Stimulated activated naive CD8-positive, alpha-beta T cell treated with anti-CD3 and anti-CD28 coated beads, Interleukin-15, Interleukin-2, amounts not matched to agents 100 ng/mL and 50 ng/mL, for 24 hours (primary cell): ENCODE measurements around the gene SPATA31D3.
"Not testable (repeated sequence)": the region's sequence is repeated elsewhere in the genome, so short reads cannot be mapped to it uniquely, and the experiment has no call there.

Experiments used
- H3K27ac Mint-ChIP-seq: one replicate; pipeline ENCODE4 v1.8.0; 2021; ENCODE audit warnings: mild to moderate bottlenecking, mixed read lengths
- H3K27me3 Mint-ChIP-seq: one replicate; pipeline ENCODE4 v1.8.0; 2021; ENCODE audit warnings: mixed read lengths
- H3K36me3 Mint-ChIP-seq: one replicate; pipeline ENCODE4 v1.8.0; 2021; ENCODE audit warnings: low read depth, mixed read lengths
- H3K4me1 Mint-ChIP-seq: one replicate; pipeline ENCODE4 v1.8.0; 2021; ENCODE audit warnings: low read depth, mixed read lengths
- H3K4me3 Mint-ChIP-seq: one replicate; pipeline ENCODE4 v1.8.0; 2021; ENCODE audit warnings: mild to moderate bottlenecking, mixed read lengths
- H3K9me3 Mint-ChIP-seq: one replicate; pipeline ENCODE4 v1.8.0; 2021; ENCODE audit warnings: mixed read lengths

SPATA31D3 gene

DNA sequence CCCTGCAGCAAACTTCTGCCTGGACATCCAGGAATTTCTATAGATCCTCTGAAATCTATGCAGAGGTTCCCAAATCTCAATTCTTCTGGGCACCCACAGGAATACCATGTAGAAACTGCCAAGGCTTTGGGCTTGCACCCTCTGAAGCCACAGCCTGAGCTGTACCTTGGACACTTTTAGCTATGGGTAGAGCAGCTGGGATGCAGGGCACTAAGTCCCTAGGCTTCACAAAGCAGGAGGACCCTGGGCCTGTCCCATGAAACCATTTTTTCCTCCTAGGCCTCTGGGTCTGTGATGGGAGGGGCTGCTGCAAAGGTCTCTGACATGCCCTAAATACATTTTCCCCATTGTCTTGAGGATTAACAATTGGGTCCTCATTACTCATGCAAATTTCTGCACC lies 12.3 kb downstream of the SPATA31D3 start:
- Mint-ChIP-seq H3K27me3 (no peaks in the 10 kb centered on the region), H3K36me3 (peaks cover 3% of the 10 kb centered on the region)

GRCh38 chr9:81964218-81965171 lies 21.2 kb downstream of the SPATA31D3 start:
- peaks cover 5% of the 10 kb centered on the region for H3K27me3 Mint-ChIP-seq
- no peaks in the 10 kb centered on the region for H3K4me1 Mint-ChIP-seq
- no peaks in the 10 kb centered on the region for H3K36me3 Mint-ChIP-seq
- no peak overlapping the region for H3K27ac Mint-ChIP-seq
- no peak overlapping the region for H3K4me3 Mint-ChIP-seq
- H3K9me3 Mint-ChIP-seq: peaks cover 4% of the 10 kb centered on the region

More for the DNA sequence above, 12.3 kb downstream of the SPATA31D3 start:
- Mint-ChIP-seq H3K27ac (no peak overlapping the region), H3K9me3 (peaks cover 34% of the 10 kb centered on the region), H3K4me1 (no peaks in the 10 kb centered on the region), H3K4me3 (no peak overlapping the region)

DNA sequence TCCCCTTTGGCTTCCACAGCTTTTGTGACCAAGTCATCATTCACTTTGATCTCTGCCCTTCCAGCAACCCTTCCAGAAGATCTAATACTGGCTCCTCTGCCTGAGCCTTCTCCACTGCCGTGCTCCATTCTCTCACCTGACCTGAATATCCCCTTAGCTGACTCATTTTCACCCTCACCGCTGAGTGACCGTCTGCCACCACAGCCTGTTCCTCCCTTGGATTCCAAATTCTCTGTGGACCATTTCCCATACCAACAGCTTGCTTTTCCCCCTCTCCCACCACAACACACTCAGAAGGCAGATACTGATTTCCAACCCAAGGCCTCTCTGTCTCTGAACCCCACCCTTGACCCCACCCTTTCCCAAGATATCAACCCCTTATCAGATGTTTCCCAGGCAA lies 24.7 kb downstream of the SPATA31D3 start:
- no peak overlapping the region for H3K27ac Mint-ChIP-seq
- H3K9me3 Mint-ChIP-seq: peaks cover 12% of the 10 kb centered on the region
- H3K4me3 Mint-ChIP-seq: no peak overlapping the region
- no peaks in the 10 kb centered on the region for H3K4me1 Mint-ChIP-seq
- peaks cover 5% of the 10 kb centered on the region for H3K27me3 Mint-ChIP-seq
- H3K36me3 Mint-ChIP-seq: no peaks in the 10 kb centered on the region

GRCh38 chr9:81969971-81970370 lies 26.7 kb downstream of the SPATA31D3 start:
- Mint-ChIP-seq H3K27ac (no peak overlapping the region), H3K36me3 (no peaks in the 10 kb centered on the region), H3K4me1 (no peaks in the 10 kb centered on the region), H3K27me3 (peaks cover 5% of the 10 kb centered on the region), H3K9me3 (peaks cover 15% of the 10 kb centered on the region), H3K4me3 (no peak overlapping the region)

GRCh38 chr9:81971727-81972126 lies 28.4 kb downstream of the SPATA31D3 start:
- Mint-ChIP-seq H3K4me3 (no peak overlapping the region), H3K27me3 (peaks cover 5% of the 10 kb centered on the region), H3K9me3 (peaks cover 23% of the 10 kb centered on the region), H3K4me1 (no peaks in the 10 kb centered on the region), H3K36me3 (no peaks in the 10 kb centered on the region), H3K27ac (no peak overlapping the region)

DNA sequence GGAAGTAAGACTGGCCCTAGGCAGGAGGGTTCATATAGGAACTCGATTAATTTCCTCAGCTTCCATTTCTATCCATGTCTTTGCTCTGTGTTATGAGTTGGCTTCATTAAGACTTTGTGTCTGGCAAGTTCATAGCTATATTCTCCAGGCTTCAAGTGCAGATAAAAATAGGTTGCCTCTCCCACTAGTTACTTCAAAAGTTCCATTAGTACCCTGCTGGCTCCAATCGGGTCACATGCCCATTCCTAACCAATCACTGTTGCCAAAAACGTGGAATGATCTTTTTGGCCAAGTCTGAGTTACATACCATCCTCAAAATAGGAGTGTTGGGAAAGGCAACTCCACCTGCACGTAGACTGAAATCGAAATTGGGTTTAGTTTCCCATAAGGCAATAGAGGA lies 31.5 kb downstream of the SPATA31D3 start:
- Mint-ChIP-seq H3K27ac (no peak overlapping the region), H3K4me3 (no peak overlapping the region), H3K36me3 (no peaks in the 10 kb centered on the region), H3K9me3 (peaks cover 19% of the 10 kb centered on the region), H3K4me1 (no peaks in the 10 kb centered on the region), H3K27me3 (no peaks in the 10 kb centered on the region)

GRCh38 chr9:81976351-81976750 lies 33.1 kb downstream of the SPATA31D3 start:
- Mint-ChIP-seq H3K4me3 (no peak overlapping the region), H3K27ac (no peak overlapping the region), H3K36me3 (no peaks in the 10 kb centered on the region), H3K9me3 (peaks cover 11% of the 10 kb centered on the region), H3K4me1 (no peaks in the 10 kb centered on the region), H3K27me3 (no peaks in the 10 kb centered on the region)

GRCh38 chr9:81979196-81979595 lies 35.9 kb downstream of the SPATA31D3 start:
- no peak overlapping the region for H3K4me3 Mint-ChIP-seq
- no peaks in the 10 kb centered on the region for H3K4me1 Mint-ChIP-seq

DNA sequence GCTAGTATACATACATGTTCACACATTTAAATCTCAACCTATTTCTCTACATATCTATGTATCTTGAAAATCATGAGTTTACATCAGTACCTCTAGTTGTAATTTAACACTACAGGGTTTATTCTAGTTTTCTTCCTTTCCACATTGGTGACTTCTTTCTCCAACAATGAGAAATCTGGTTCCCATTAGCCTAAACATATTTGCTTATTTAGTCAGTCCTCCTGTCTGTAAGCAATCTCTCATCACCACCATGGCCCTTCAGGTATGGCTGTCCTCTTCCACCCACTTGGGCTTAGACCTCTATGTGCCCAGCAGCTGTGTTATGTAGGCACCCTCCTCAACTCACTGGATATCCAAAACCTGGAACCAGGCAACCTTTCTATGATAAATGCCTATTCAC lies 37.3 kb downstream of the SPATA31D3 start:
- peaks cover 5% of the 10 kb centered on the region for H3K9me3 Mint-ChIP-seq
- no peaks in the 10 kb centered on the region for H3K4me1 Mint-ChIP-seq
- H3K27me3 Mint-ChIP-seq: no peaks in the 10 kb centered on the region
- no peak overlapping the region for H3K27ac Mint-ChIP-seq
- no peak overlapping the region for H3K4me3 Mint-ChIP-seq
- H3K36me3 Mint-ChIP-seq: no peaks in the 10 kb centered on the region

More at GRCh38 chr9:81979196-81979595, 35.9 kb downstream of the SPATA31D3 start:
- Mint-ChIP-seq H3K36me3 (no peaks in the 10 kb centered on the region), H3K9me3 (peaks cover 11% of the 10 kb centered on the region), H3K27ac (no peak overlapping the region), H3K27me3 (no peaks in the 10 kb centered on the region)

- H3K4me3 Mint-ChIP-seq: no peak overlapping the region
- H3K27me3 Mint-ChIP-seq: no peaks in the 10 kb centered on the region
- no peaks in the 10 kb centered on the region for H3K4me1 Mint-ChIP-seq
- no peak overlapping the region for H3K27ac Mint-ChIP-seq
- no peaks in the 10 kb centered on the region for H3K9me3 Mint-ChIP-seq
- no peaks in the 10 kb centered on the region for H3K36me3 Mint-ChIP-seq
Observed at GRCh38 chr9:81981883-81982282, 38.6 kb downstream of the SPATA31D3 start.

- no peaks in the 10 kb centered on the region for H3K27me3 Mint-ChIP-seq
- H3K27ac Mint-ChIP-seq: no peak overlapping the region
- no peaks in the 10 kb centered on the region for H3K9me3 Mint-ChIP-seq
- H3K4me3 Mint-ChIP-seq: no peak overlapping the region
- no peaks in the 10 kb centered on the region for H3K4me1 Mint-ChIP-seq
- H3K36me3 Mint-ChIP-seq: no peaks in the 10 kb centered on the region
Observed at GRCh38 chr9:81984928-81985327, 41.6 kb downstream of the SPATA31D3 start.

- no peak overlapping the region for H3K27ac Mint-ChIP-seq
- H3K4me1 Mint-ChIP-seq: no peaks in the 10 kb centered on the region
- H3K27me3 Mint-ChIP-seq: no peaks in the 10 kb centered on the region
- no peaks in the 10 kb centered on the region for H3K36me3 Mint-ChIP-seq
- no peaks in the 10 kb centered on the region for H3K9me3 Mint-ChIP-seq
- no peak overlapping the region for H3K4me3 Mint-ChIP-seq
Observed at GRCh38 chr9:81986051-81986450, 42.8 kb downstream of the SPATA31D3 start.

DNA sequence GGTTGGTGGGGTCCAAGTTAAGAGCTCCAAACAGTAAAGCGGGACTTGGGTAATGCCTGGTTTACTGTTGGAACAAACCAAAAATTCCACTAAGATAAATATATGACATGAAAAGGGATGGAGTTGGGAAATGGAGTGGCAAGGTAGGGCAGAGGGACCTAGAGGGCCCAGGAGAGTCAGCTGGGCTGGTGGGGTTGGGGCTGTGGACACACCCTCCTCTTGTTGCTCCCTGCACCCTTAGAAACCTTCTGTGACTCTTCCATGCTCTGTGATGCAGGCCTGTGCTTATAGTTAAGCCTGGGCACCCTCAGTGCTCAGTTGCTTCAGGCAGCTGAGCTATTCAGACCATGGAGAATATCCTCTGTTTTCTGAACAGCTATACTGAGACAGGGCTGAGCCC lies 45.2 kb downstream of the SPATA31D3 start, which contains the start of gene SPATA31D1:
Gene SPATA31D1 (plus strand): TSS at position 301 of the 400 bp plus-strand sequence. CDS start 47 bp downstream, at position 348.
- H3K4me1 Mint-ChIP-seq, H3K27ac Mint-ChIP-seq, H3K9me3 Mint-ChIP-seq: not testable (repeated sequence)

GRCh38 chr9:81989700-81990099 lies 46.4 kb downstream of the SPATA31D3 start:
- Mint-ChIP-seq H3K4me1 (no peaks in the 10 kb centered on the region), H3K9me3 (no peaks in the 10 kb centered on the region), H3K27ac (no peak overlapping the region), H3K4me3 (no peak overlapping the region), H3K27me3 (no peaks in the 10 kb centered on the region), H3K36me3 (no peaks in the 10 kb centered on the region)

More for the DNA sequence above, 45.2 kb downstream of the SPATA31D3 start, which contains the start of gene SPATA31D1:
- not testable (repeated sequence) for H3K36me3 Mint-ChIP-seq, H3K27me3 Mint-ChIP-seq, H3K4me3 Mint-ChIP-seq

DNA sequence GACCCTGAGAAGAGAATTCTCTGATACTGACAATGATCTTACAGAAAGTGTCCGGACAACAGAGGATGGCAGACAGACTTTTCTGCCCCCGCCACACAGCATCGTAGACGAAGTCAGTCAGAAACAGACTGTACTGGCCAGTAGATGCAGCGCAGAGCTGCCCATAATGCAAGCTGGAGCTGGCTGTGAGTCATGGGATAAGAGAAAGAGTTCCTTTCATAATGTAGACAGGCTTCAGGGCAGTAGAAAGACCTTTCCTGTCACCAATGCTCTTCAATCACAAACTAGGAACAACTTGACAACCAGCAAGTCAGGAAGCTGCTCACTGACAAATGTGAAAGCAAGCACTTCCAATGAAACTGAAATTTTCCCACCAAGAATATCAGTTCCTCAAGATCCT lies 50.4 kb downstream of the SPATA31D3 start:
- no peaks in the 10 kb centered on the region for H3K27me3 Mint-ChIP-seq
- no peaks in the 10 kb centered on the region for H3K4me1 Mint-ChIP-seq
- H3K27ac Mint-ChIP-seq: no peak overlapping the region
- no peak overlapping the region for H3K4me3 Mint-ChIP-seq
- no peaks in the 10 kb centered on the region for H3K36me3 Mint-ChIP-seq
- H3K9me3 Mint-ChIP-seq: peaks cover 3% of the 10 kb centered on the region
